K562 (cell line): ENCODE results near the gene ITSN2. TPM values are rescaled to one million over a fixed set of nuclear protein-coding genes. Genes with fewer than 3 reads are reported as not detected.
A peak's percentile ranks its signal among the peaks of the same experiment; 100 is the strongest.

Source experiments
- ARNT ChIP-seq, 2 experiments: fragments of 450-650 bp; IDR thresholded peaks; 2 replicates each; pipeline ENCODE4 v1.6.1; 2016; ENCODE audit warnings: mild to moderate bottlenecking in 1 of 2
- ATF4 ChIP-seq: fragments of 450-650 bp; formaldehyde crosslinking; IDR thresholded peaks from 2 replicates; pipeline ENCODE4 v1.4.0; 2022; ENCODE audit warnings: mild to moderate bottlenecking, moderate library complexity
- BRD9 ChIP-seq: fragments of 450-650 bp; IDR thresholded peaks from 2 replicates; pipeline ENCODE4 v1.6.1; 2018; ENCODE audit warnings: low read depth; ENCODE audit not compliant: partially characterized antibody
- CREB1 ChIP-seq, 2 experiments: sonication (generic) in 1 of 2; formaldehyde crosslinking in 1 of 2; IDR thresholded peaks; 2 replicates each; pipeline versions ENCODE4 v1.6.1 to v1.8.0; 2012 to 2022; ENCODE audit warnings: inconsistent platforms in 1 of 2, mild to moderate bottlenecking in 1 of 2, missing genetic modification reagents in 1 of 2, moderate library complexity in 1 of 2
- DACH1 ChIP-seq: fragments of 450-650 bp; IDR thresholded peaks from 2 replicates; pipeline ENCODE4 v1.6.1; 2018; ENCODE audit not compliant: partially characterized antibody
- E2F8 ChIP-seq: fragments of 450-650 bp; IDR thresholded peaks from 2 replicates; pipeline ENCODE4 v1.7.1; 2018; ENCODE audit warnings: mild to moderate bottlenecking, low read depth; ENCODE audit not compliant: partially characterized antibody
- ELF1 ChIP-seq: fragments of 200-800 bp; sonication (Bioruptor generic); IDR thresholded peaks from 2 replicates; pipeline ENCODE4 v1.6.1; 2016; ENCODE audit warnings: missing genetic modification characterization, missing compliant biosample characterization
- ELF2 ChIP-seq: fragments of 250-450 bp; sonication (Bioruptor Pico); IDR thresholded peaks from 2 replicates; pipeline ENCODE4 v1.5.0; 2021; ENCODE audit warnings: mild to moderate bottlenecking
- FOXM1 ChIP-seq, 2 experiments: fragments of 450-650 bp in 1 of 2; sonication (generic) in 1 of 2; formaldehyde crosslinking in 1 of 2; IDR thresholded peaks; 2 replicates each; pipeline versions ENCODE4 v1.6.1 to v1.9.0; 2017 to 2022; ENCODE audit warnings: low read depth in 2 of 2, mild to moderate bottlenecking in 2 of 2, missing genetic modification reagents in 1 of 2, moderate library complexity in 1 of 2
- FOXO4 ChIP-seq: fragments of 450-650 bp; formaldehyde crosslinking; IDR thresholded peaks from 2 replicates; pipeline ENCODE4 v1.4.0; 2020; ENCODE audit warnings: mild to moderate bottlenecking, moderate library complexity
- KLF1 ChIP-seq: fragments of 450-650 bp; IDR thresholded peaks from 2 replicates; pipeline ENCODE4 v1.6.1; 2016; ENCODE audit warnings: missing genetic modification characterization, missing compliant biosample characterization
- MTA1 ChIP-seq: fragments of 450-650 bp; IDR thresholded peaks from 2 replicates; pipeline ENCODE4 v1.6.1; 2017; ENCODE audit warnings: borderline replicate concordance
- POLR3A ChIP-seq: IDR thresholded peaks from 2 replicates; pipeline ENCODE4 v1.6.1; 2011; ENCODE audit warnings: borderline replicate concordance, mild to moderate bottlenecking, moderate library complexity; ENCODE audit not compliant: insufficient read length, insufficient read depth; ENCODE audit errors: extremely low read depth
- RUNX1 ChIP-seq: sonication (generic); IDR thresholded peaks from 2 replicates; pipeline ENCODE4 v1.6.1; 2016; ENCODE audit warnings: antibody characterized with exemption, low read depth
- SPI1 ChIP-seq: IDR thresholded peaks from 2 replicates; pipeline ENCODE4 v1.6.1; 2011; ENCODE audit warnings: low read depth, low read length, control low read depth, borderline replicate concordance
- SRSF3 ChIP-seq: fragments of 200-400 bp; formaldehyde crosslinking; IDR thresholded peaks from 2 replicates; pipeline ENCODE4 v1.6.1; 2016; ENCODE audit warnings: mild to moderate bottlenecking, low read length, moderate library complexity; ENCODE audit not compliant: insufficient read depth
- STAT5B ChIP-seq: fragments of 250-450 bp; sonication (Bioruptor Pico); IDR thresholded peaks from 2 replicates; pipeline ENCODE4 v1.8.0; 2021; ENCODE audit warnings: mild to moderate bottlenecking, inconsistent platforms
- TAF1 ChIP-seq: IDR thresholded peaks from 2 replicates; pipeline ENCODE4 v1.6.1; 2011; ENCODE audit warnings: mild to moderate bottlenecking, low read length, moderate library complexity; ENCODE audit not compliant: insufficient read depth, control insufficient read depth, severe bottlenecking; ENCODE audit errors: extremely low read depth
- TFAM ChIP-seq: fragments of 250-450 bp; sonication (Bioruptor Pico); conservative IDR thresholded peaks from 2 replicates; pipeline ENCODE4 v1.5.0; 2021; ENCODE audit warnings: mild to moderate bottlenecking, moderate library complexity
- ZBTB7A ChIP-seq: IDR thresholded peaks from 2 replicates; pipeline ENCODE4 v1.6.1; 2011; ENCODE audit warnings: low read depth, mild to moderate bottlenecking, low read length, moderate library complexity, borderline replicate concordance; ENCODE audit not compliant: control insufficient read depth
- ZNF197 ChIP-seq: fragments of 200-800 bp; sonication (Bioruptor generic); IDR thresholded peaks from 2 replicates; pipeline ENCODE4 v1.6.1; 2016; ENCODE audit warnings: low read depth, missing genetic modification characterization, missing compliant biosample characterization
- ZNF347 ChIP-seq: fragments of 450-650 bp; formaldehyde crosslinking; IDR thresholded peaks from 2 replicates; pipeline ENCODE4 v1.4.0; 2020; ENCODE audit warnings: low read depth, mild to moderate bottlenecking, moderate library complexity
- ZNF431 ChIP-seq: sonication (generic); formaldehyde crosslinking; IDR thresholded peaks from 2 replicates; pipeline ENCODE4 v1.8.0; 2022; ENCODE audit warnings: mild to moderate bottlenecking, missing genetic modification reagents
- ZNF57 ChIP-seq: fragments of 450-650 bp; formaldehyde crosslinking; IDR thresholded peaks from 2 replicates; pipeline ENCODE4 v1.4.0; 2020; ENCODE audit warnings: mild to moderate bottlenecking, moderate library complexity
- polyA plus RNA-seq, 8 experiments: library from polyadenylated mRNA; depleted of rRNA in 4 of 8; stranded (reverse) in 5 of 8; unstranded in 3 of 8; fragments of >200 nt; fragmentation: Nextera tagmentation in 2 of 8; fragmentation: Illumina TruSeq in 1 of 8; extraction: Ambion mirVana in 2 of 8; extraction: Trizol in 1 of 8; gene quantifications; 2 replicates each; pipeline versions ENCODE4 v1.2.1 to v1.2.3, GENCODE V29; 2011 to 2014; ENCODE audit warnings: inconsistent platforms in 1 of 8, missing spikeins in 1 of 8
- total RNA-seq, 7 experiments: library from RNA; depleted of rRNA in 6 of 7; stranded (reverse); fragments of >200 nt in 6 of 7; fragmentation: Illumina TruSeq in 2 of 7; extraction: Trizol in 2 of 7; gene quantifications; 2 replicates each; pipeline versions ENCODE4 v1.2.1 to v1.2.3, GENCODE V29; 2011 to 2021; ENCODE audit warnings: low replicate concordance in 1 of 7

The ITSN2 gene
- total and polyA plus RNA-seq, 9 of the 15 experiments (the other 6 are each of a cell fraction or from before 2014, with no cell fraction given) = 6.6 to 19.9 (median 15.2) TPM

GRCh38 chr2:24253303-24253919 is 106.9 kb downstream of the ITSN2 start (continued):
- no peak for TF ChIP-seq RUNX1
- TF ChIP-seq SRSF3 = no peak
- no peak for TF ChIP-seq DACH1
- TF ChIP-seq SPI1 = no peak
- no peak for TF ChIP-seq TFAM (CRISPR knock-in tag)
- TF ChIP-seq ATF4 = peak; percentile 99
- TF ChIP-seq ZNF57 (CRISPR knock-in tag) = no peak
- peak; percentile 86 for TF ChIP-seq BRD9
- no peak for TF ChIP-seq FOXO4
- no peak; a peak in 1 of 4 replicates for TF ChIP-seq ARNT (IDR thresholded peaks at IDR 0.05)
- TF ChIP-seq ELF2 = no peak
- TF ChIP-seq FOXM1 (IDR thresholded peaks at IDR 0.05; ENCODE audit: low read depth) = no peak
- no peak for TF ChIP-seq FOXM1 (CRISPR knock-in tag; IDR thresholded peaks at IDR 0.05; ENCODE audit: low read depth)
- no peak for TF ChIP-seq STAT5B (CRISPR knock-in tag)
- no peak for TF ChIP-seq E2F8
- TF ChIP-seq ZBTB7A = no peak
- TF ChIP-seq KLF1 (tag) = no peak
- no peak for TF ChIP-seq ZNF431 (CRISPR knock-in tag)
- no peak for TF ChIP-seq ZNF347 (CRISPR knock-in tag)
- TF ChIP-seq ELF1 (tag) = no peak
- TF ChIP-seq CREB1 (IDR thresholded peaks at IDR 0.05) = no peak
- no peak for TF ChIP-seq CREB1 (CRISPR knock-in tag; IDR thresholded peaks at IDR 0.05)
- TF ChIP-seq POLR3A = no peak
- TF ChIP-seq ZNF197 (CRISPR knock-in tag) = no peak
- no peak for TF ChIP-seq MTA1
- no peak for TF ChIP-seq TAF1
